WTC11 (cell line): Measurements from ENCODE around the gene FXYD6.

Experiments used
- CBFB ChIP-seq: sonication (generic); formaldehyde crosslinking; IDR thresholded peaks from 2 replicates; pipeline ENCODE4 v1.8.1; 2022; ENCODE audit warnings: mild to moderate bottlenecking, low read depth, missing genetic modification reagents
- CTCF ChIP-seq: fragments of 200-600 bp; IDR thresholded peaks from 2 replicates; pipeline ENCODE4 v1.8.0; 2022; ENCODE audit warnings: antibody characterized with exemption
- IRF1 ChIP-seq: sonication (generic); formaldehyde crosslinking; IDR thresholded peaks from 2 replicates; pipeline ENCODE4 v1.8.0; 2023; ENCODE audit warnings: missing genetic modification reagents
- JUN ChIP-seq: sonication (generic); formaldehyde crosslinking; IDR thresholded peaks from 2 replicates; pipeline ENCODE4 v1.8.0; 2023; ENCODE audit warnings: mild to moderate bottlenecking, missing genetic modification reagents
- SP1 ChIP-seq: sonication (generic); formaldehyde crosslinking; conservative IDR thresholded peaks from 2 replicates; pipeline ENCODE4 v1.8.1; 2022; ENCODE audit warnings: missing genetic modification reagents
- TF ChIP-seq, protein P1 (sequence below): sonication (generic); formaldehyde crosslinking; IDR thresholded peaks from 2 replicates; pipeline ENCODE4 v1.8.1; 2023; ENCODE audit warnings: mild to moderate bottlenecking, missing genetic modification reagents

GRCh38 chr11:117906710-117907109 is 30.3 kb upstream of the FXYD6 start:
- no peak for TF ChIP-seq CBFB (CRISPR knock-in tag)
- no peak for TF ChIP-seq SP1 (CRISPR knock-in tag)
- no peak for TF ChIP-seq CTCF
- TF ChIP-seq, protein P1, sequence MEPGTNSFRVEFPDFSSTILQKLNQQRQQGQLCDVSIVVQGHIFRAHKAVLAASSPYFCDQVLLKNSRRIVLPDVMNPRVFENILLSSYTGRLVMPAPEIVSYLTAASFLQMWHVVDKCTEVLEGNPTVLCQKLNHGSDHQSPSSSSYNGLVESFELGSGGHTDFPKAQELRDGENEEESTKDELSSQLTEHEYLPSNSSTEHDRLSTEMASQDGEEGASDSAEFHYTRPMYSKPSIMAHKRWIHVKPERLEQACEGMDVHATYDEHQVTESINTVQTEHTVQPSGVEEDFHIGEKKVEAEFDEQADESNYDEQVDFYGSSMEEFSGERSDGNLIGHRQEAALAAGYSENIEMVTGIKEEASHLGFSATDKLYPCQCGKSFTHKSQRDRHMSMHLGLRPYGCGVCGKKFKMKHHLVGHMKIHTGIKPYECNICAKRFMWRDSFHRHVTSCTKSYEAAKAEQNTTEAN (CRISPR knock-in tag), result no peak
- no peak for TF ChIP-seq IRF1 (CRISPR knock-in tag)
- no peak for TF ChIP-seq JUN
